HCT116 (cell line): Measurements from ENCODE around the gene RPAP3. TPM values are rescaled to one million over a fixed set of nuclear protein-coding genes. Genes with fewer than 3 reads are reported as not detected.

Source experiments
- ATAC-seq: fragments of 200-7000 bp; cut with Tn5 transposase; 2 replicates; pipeline ENCODE4 v1.9.1; 2020; ENCODE audit warnings: mild to moderate bottlenecking, moderate library complexity
- BruUV-seq: library from RNA; stranded (reverse); fragments of 400-500 nt; replicated peaks from 2 replicates; lab custom pipeline; 2021; lab: Mats Ljungman, UMichigan
- CTCF ChIA-PET: fragments of 300-600 bp; sonication (Branson Sonifier 250); formaldehyde crosslinking; loops from one replicate; lab custom pipeline; 2021; ENCODE audit warnings: antibody characterized with exemption; lab: Charles Lee
- POLR2A ChIA-PET: fragments of 300-600, 350-600 bp; sonication (Branson Sonifier 250); formaldehyde crosslinking; loops from one replicate; lab custom pipeline; 2021; ENCODE audit warnings: antibody characterized with exemption; lab: Charles Lee
- RAD21 ChIA-PET, 2 experiments: fragments of 300-600 bp; sonication (Branson Sonifier 250); formaldehyde crosslinking; loops; one replicate each; lab custom pipeline; 2023; ENCODE audit warnings: low total read pairs in 2 of 2; ENCODE audit not compliant: uncharacterized antibody in 2 of 2, unreplicated experiment in 2 of 2, low non-redundant PET in 1 of 2; lab: Charles Lee
- DNase-seq: peaks from one replicate; pipeline ENCODE4 v3.0.0-alpha.2; 2010; ENCODE audit warnings: low read depth, low spot score
- H2AFZ ChIP-seq: fragments of 200-600 bp; shearing (Covaris generic), sonication (generic); 2 replicates; pipeline ENCODE4 v1.6.1; 2017; ENCODE audit warnings: low read depth, mixed run types, mixed read lengths, antibody characterized with exemption, low read length; ENCODE audit not compliant: poor library complexity, severe bottlenecking
- H3K27ac ChIP-seq: 2 replicates; pipeline ENCODE4 v1.5.1; 2012; ENCODE audit warnings: low read depth, low read length
- H3K27me3 ChIP-seq: fragments of 200-600 bp; sonication (generic); 2 replicates; pipeline ENCODE4 v1.6.1; 2016; ENCODE audit warnings: mixed run types, low read length, mixed read lengths; ENCODE audit not compliant: insufficient read depth
- H3K36me3 ChIP-seq, 2 experiments: fragments of 200-500 bp in 1 of 2; fragments of 200-600 bp in 1 of 2; sonication (Bioruptor generic) in 1 of 2; sonication (generic) in 1 of 2; 2 replicates each; pipeline versions ENCODE4 v1.5.1 to v1.6.1; 2014 to 2016; ENCODE audit warnings: low read length in 2 of 2, inconsistent platforms in 1 of 2, mixed read lengths in 1 of 2, mixed run types in 1 of 2; ENCODE audit not compliant: insufficient read depth in 2 of 2, control insufficient read depth in 1 of 2
- H3K4me1 ChIP-seq, 2 experiments: fragments of 200-600 bp in 1 of 2; sonication (generic) in 1 of 2; 2 replicates each; pipeline versions ENCODE4 v1.5.1 to v1.6.1; 2012 to 2017; ENCODE audit warnings: low read length in 2 of 2, inconsistent platforms in 1 of 2, mild to moderate bottlenecking in 1 of 2, mixed read lengths in 1 of 2, mixed run types in 1 of 2, moderate library complexity in 1 of 2; ENCODE audit not compliant: insufficient read depth in 2 of 2, control insufficient read depth in 1 of 2
- H3K4me2 ChIP-seq: fragments of 200-600 bp; sonication (generic); 2 replicates; pipeline ENCODE4 v1.6.1; 2017; ENCODE audit warnings: mixed run types, low read length, mixed read lengths
- H3K4me3 ChIP-seq, 2 experiments: fragments of 200-600 bp in 1 of 2; sonication (generic) in 1 of 2; replicated peaks in 1 of 2; 2 replicates each; pipeline ENCODE4 v1.5.1; 2011 to 2016; ENCODE audit warnings: low read length in 2 of 2, control low read depth in 1 of 2, low read depth in 1 of 2, mild to moderate bottlenecking in 1 of 2, mixed read lengths in 1 of 2, mixed run types in 1 of 2
- H3K79me2 ChIP-seq: fragments of 200-600 bp; sonication (generic); 2 replicates; pipeline ENCODE4 v1.6.1; 2017; ENCODE audit warnings: mild to moderate bottlenecking, mixed run types, low read length, moderate library complexity, mixed read lengths; ENCODE audit not compliant: insufficient read depth
- H3K9ac ChIP-seq: fragments of 200-600 bp; sonication (generic); 2 replicates; pipeline ENCODE4 v1.6.1; 2016; ENCODE audit warnings: low read length, mixed read lengths
- H3K9me2 ChIP-seq: fragments of 200-600 bp; sonication (generic), shearing (Covaris generic); 2 replicates; pipeline ENCODE4 v1.6.1; 2017; ENCODE audit warnings: mixed run types, mild to moderate bottlenecking, moderate library complexity; ENCODE audit not compliant: insufficient read depth
- H3K9me3 ChIP-seq, 2 experiments: fragments of 200-500 bp in 1 of 2; fragments of 200-600 bp in 1 of 2; sonication (Bioruptor generic) in 1 of 2; sonication (generic) in 1 of 2; 2 replicates each; pipeline ENCODE4 v1.6.1; 2014 to 2017; ENCODE audit warnings: low read length in 2 of 2, mixed read lengths in 2 of 2, inconsistent platforms in 1 of 2, low read depth in 1 of 2, mild to moderate bottlenecking in 1 of 2, mixed run types in 1 of 2, moderate library complexity in 1 of 2; ENCODE audit not compliant: control insufficient read depth in 1 of 2, insufficient read depth in 1 of 2
- H4K20me1 ChIP-seq: fragments of 200-600 bp; sonication (generic), shearing (Covaris generic); 2 replicates; pipeline ENCODE4 v1.6.1; 2017; ENCODE audit warnings: mixed run types, mild to moderate bottlenecking, moderate library complexity; ENCODE audit not compliant: insufficient read depth
- CEBPB ChIP-seq: IDR thresholded peaks from 2 replicates; pipeline ENCODE4 v1.6.1; 2012; ENCODE audit warnings: low read depth
- EGR1 ChIP-seq: IDR thresholded peaks from 2 replicates; pipeline ENCODE4 v1.6.1; 2012; ENCODE audit warnings: low read depth
- EZH2 ChIP-seq: fragments of 200-600 bp; sonication (generic); IDR thresholded peaks from 2 replicates; pipeline ENCODE4 v1.6.1; 2017; ENCODE audit warnings: antibody characterized with exemption, mixed run types
- EZH2phosphoT487 ChIP-seq: fragments of 200-600 bp; IDR thresholded peaks from 2 replicates; pipeline ENCODE4 v1.6.1; 2018; ENCODE audit warnings: antibody characterized with exemption, borderline replicate concordance
- FOSL1 ChIP-seq: IDR thresholded peaks from 2 replicates; pipeline ENCODE4 v1.6.1; 2012; ENCODE audit warnings: low read depth
- JUND ChIP-seq: IDR thresholded peaks from 2 replicates; pipeline ENCODE4 v1.6.1; 2012
- MAX ChIP-seq: IDR thresholded peaks from 2 replicates; pipeline ENCODE4 v1.6.1; 2012
- POLR2A ChIP-seq: IDR thresholded peaks from 2 replicates; pipeline ENCODE4 v1.7.0; 2011; ENCODE audit warnings: borderline replicate concordance; ENCODE audit not compliant: insufficient read depth, insufficient read length; ENCODE audit errors: extremely low read depth
- POLR2AphosphoS5 ChIP-seq: IDR thresholded peaks from 2 replicates; pipeline ENCODE4 v1.6.1; 2011; ENCODE audit warnings: mild to moderate bottlenecking, low read depth, low read length, moderate library complexity
- RAD21 ChIP-seq: IDR thresholded peaks from 2 replicates; pipeline ENCODE4 v1.6.1; 2012; ENCODE audit warnings: low read depth, mild to moderate bottlenecking
- SP1 ChIP-seq: IDR thresholded peaks from 2 replicates; pipeline ENCODE4 v1.6.1; 2012; ENCODE audit warnings: low read depth
- YY1 ChIP-seq: IDR thresholded peaks from 2 replicates; pipeline ENCODE4 v1.6.1; 2011; ENCODE audit warnings: low read length, low read depth, moderate library complexity, mild to moderate bottlenecking; ENCODE audit not compliant: insufficient replicate concordance; ENCODE audit errors: extremely low read depth
- ZFX ChIP-seq: fragments of 450-650 bp; IDR thresholded peaks from 2 replicates; pipeline ENCODE4 v1.6.1; 2017
- ZNF274 ChIP-seq: fragments of 200-500 bp; sonication (Bioruptor generic); IDR thresholded peaks from 2 replicates; pipeline ENCODE4 v1.6.1; 2014; ENCODE audit warnings: mild to moderate bottlenecking, low read depth, low read length, inconsistent platforms
- intact Hi-C: fragments of 100-400 bp; cut with micrococcal nuclease; formaldehyde crosslinking; loops from 2 replicates; pipeline ENCODE4 v1.10.0; 2022
- total RNA-seq: library from RNA; stranded (reverse); gene quantifications from one replicate; pipeline ENCODE4 v1.2.1, GENCODE V29; 2021; ENCODE audit not compliant: unreplicated experiment
- TF ChIP-seq, protein P1 (sequence below), 3 experiments: fragments of 200-600 bp in 1 of 3; sonication (generic) in 1 of 3; IDR thresholded peaks in 2 of 3; conservative IDR thresholded peaks in 1 of 3; 2 replicates each; pipeline ENCODE4 v1.5.1; 2012 to 2017; ENCODE audit warnings: low read depth in 2 of 3, low read length in 2 of 3, antibody characterized with exemption in 1 of 3, borderline replicate concordance in 1 of 3, control low read depth in 1 of 3, mild to moderate bottlenecking in 1 of 3, mixed read lengths in 1 of 3, mixed run types in 1 of 3, moderate library complexity in 1 of 3; ENCODE audit not compliant: insufficient read depth in 1 of 3
- TF ChIP-seq, protein P2 (sequence below): IDR thresholded peaks from 2 replicates; pipeline ENCODE4 v1.6.1; 2012; ENCODE audit warnings: low read depth

RPAP3 gene
- total RNA-seq, 1 experiment from 2014 or later: 48.3 TPM

DNA sequence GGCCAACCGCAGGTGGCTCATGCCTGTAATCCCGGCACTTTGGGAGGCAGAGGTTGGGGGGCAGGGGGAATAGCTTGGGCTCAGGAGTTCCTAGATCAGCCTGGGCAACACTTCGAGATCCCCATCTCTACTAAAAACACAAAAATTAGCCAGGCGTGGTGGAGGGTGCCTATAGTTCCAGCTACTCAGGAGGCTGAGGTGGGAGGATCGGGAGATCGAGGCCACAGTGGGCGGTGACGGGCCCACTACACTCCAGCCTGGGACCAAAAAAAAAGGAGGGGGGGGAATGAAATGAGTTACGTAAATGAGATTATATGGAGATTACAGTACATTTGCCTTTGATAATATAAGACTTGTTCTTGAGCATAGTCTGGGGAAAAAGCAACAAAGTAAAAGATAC is 1.1 kb downstream of the RPAP3 start:
- H2AFZ ChIP-seq: no peak overlapping the region
- TF ChIP-seq ZFX: no peak
- no peak for TF ChIP-seq YY1
- TF ChIP-seq CEBPB: no peak
- no peak for TF ChIP-seq SP1
- TF ChIP-seq ZNF274: no peak
- no peak for TF ChIP-seq POLR2A
- TF ChIP-seq JUND: no peak
- no peak for TF ChIP-seq MAX
- CTCF ChIA-PET: no interaction called here

GRCh38 chr12:47700263-47700662 is 5.6 kb downstream of the RPAP3 start:
- BruUV-seq: no TSS peak
- TF ChIP-seq SP1 (no peak), EGR1 (no peak), POLR2AphosphoS5 (no peak), MAX (no peak), EZH2phosphoT487 (no peak), RAD21 (no peak), POLR2A (no peak), EZH2 (no peak), FOSL1 (no peak), ZNF274 (no peak)
- TF ChIP-seq, protein P1, sequence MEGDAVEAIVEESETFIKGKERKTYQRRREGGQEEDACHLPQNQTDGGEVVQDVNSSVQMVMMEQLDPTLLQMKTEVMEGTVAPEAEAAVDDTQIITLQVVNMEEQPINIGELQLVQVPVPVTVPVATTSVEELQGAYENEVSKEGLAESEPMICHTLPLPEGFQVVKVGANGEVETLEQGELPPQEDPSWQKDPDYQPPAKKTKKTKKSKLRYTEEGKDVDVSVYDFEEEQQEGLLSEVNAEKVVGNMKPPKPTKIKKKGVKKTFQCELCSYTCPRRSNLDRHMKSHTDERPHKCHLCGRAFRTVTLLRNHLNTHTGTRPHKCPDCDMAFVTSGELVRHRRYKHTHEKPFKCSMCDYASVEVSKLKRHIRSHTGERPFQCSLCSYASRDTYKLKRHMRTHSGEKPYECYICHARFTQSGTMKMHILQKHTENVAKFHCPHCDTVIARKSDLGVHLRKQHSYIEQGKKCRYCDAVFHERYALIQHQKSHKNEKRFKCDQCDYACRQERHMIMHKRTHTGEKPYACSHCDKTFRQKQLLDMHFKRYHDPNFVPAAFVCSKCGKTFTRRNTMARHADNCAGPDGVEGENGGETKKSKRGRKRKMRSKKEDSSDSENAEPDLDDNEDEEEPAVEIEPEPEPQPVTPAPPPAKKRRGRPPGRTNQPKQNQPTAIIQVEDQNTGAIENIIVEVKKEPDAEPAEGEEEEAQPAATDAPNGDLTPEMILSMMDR (IDR thresholded peaks at IDR 0.05 in 2 of 3, conservative IDR thresholded peaks at IDR 0.05 in 1 of 3; ENCODE audit: borderline replicate concordance in 1 of 3, insufficient read depth in 1 of 3, low read depth in 2 of 3, low read length in 2 of 3): no peak
- TF ChIP-seq, protein P2, sequence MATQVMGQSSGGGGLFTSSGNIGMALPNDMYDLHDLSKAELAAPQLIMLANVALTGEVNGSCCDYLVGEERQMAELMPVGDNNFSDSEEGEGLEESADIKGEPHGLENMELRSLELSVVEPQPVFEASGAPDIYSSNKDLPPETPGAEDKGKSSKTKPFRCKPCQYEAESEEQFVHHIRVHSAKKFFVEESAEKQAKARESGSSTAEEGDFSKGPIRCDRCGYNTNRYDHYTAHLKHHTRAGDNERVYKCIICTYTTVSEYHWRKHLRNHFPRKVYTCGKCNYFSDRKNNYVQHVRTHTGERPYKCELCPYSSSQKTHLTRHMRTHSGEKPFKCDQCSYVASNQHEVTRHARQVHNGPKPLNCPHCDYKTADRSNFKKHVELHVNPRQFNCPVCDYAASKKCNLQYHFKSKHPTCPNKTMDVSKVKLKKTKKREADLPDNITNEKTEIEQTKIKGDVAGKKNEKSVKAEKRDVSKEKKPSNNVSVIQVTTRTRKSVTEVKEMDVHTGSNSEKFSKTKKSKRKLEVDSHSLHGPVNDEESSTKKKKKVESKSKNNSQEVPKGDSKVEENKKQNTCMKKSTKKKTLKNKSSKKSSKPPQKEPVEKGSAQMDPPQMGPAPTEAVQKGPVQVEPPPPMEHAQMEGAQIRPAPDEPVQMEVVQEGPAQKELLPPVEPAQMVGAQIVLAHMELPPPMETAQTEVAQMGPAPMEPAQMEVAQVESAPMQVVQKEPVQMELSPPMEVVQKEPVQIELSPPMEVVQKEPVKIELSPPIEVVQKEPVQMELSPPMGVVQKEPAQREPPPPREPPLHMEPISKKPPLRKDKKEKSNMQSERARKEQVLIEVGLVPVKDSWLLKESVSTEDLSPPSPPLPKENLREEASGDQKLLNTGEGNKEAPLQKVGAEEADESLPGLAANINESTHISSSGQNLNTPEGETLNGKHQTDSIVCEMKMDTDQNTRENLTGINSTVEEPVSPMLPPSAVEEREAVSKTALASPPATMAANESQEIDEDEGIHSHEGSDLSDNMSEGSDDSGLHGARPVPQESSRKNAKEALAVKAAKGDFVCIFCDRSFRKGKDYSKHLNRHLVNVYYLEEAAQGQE: no peak

More for the DNA sequence above, 1.1 kb downstream of the RPAP3 start:
- Histone ChIP-seq H3K9ac (peak overlapping the region; percentile 75), H3K4me2 (peak overlapping the region; percentile 89), H3K27me3 (no peaks in the 10 kb centered on the region), H3K79me2 (peaks cover 45% of the 10 kb centered on the region), H3K36me3 (peaks cover 4 to 8% of the 10 kb centered on the region in 2 experiments; a peak in 2 of 4 replicates), H3K9me2 (no peaks in the 10 kb centered on the region), H3K4me1 (peaks cover 5 to 16% of the 10 kb centered on the region in 2 experiments; a peak in 3 of 4 replicates), H3K4me3 (peak overlapping the region; percentile 67 to 78), H3K27ac (no peak overlapping the region), H3K9me3 (no peaks in the 10 kb centered on the region), H4K20me1 (no peaks in the 10 kb centered on the region)
- DNase-seq: no peak
- RAD21 ChIA-PET: no interaction called here
- intact Hi-C loops: no loop called here
- ATAC-seq: no peak
- POLR2A ChIA-PET: no interaction called here
- BruUV-seq: no TSS peak

More at GRCh38 chr12:47700263-47700662, 5.6 kb downstream of the RPAP3 start:
- ATAC-seq (no peak), DNase-seq (no peak)
- peaks cover 10 to 17% of the 10 kb centered on the region in 2 experiments; a peak in 3 of 4 replicates for H3K36me3 ChIP-seq
- H4K20me1 ChIP-seq: no peaks in the 10 kb centered on the region
- CTCF ChIA-PET: no interaction called here
- RAD21 ChIA-PET: no interaction called here
- H3K4me1 ChIP-seq: peaks cover 5 to 6% of the 10 kb centered on the region in 2 experiments; a peak in 3 of 4 replicates
- H3K27ac ChIP-seq: no peak overlapping the region
- no peaks in the 10 kb centered on the region for H3K27me3 ChIP-seq
- no peaks in the 10 kb centered on the region for H3K9me3 ChIP-seq
- no peaks in the 10 kb centered on the region for H3K9me2 ChIP-seq
- intact Hi-C loops: no loop called here
- peaks cover 42% of the 10 kb centered on the region for H3K79me2 ChIP-seq
- no peak overlapping the region for H3K4me3 ChIP-seq
- POLR2A ChIA-PET: no interaction called here
- no peak overlapping the region for H3K4me2 ChIP-seq
- no peak overlapping the region for H3K9ac ChIP-seq
- no peak overlapping the region for H2AFZ ChIP-seq
